GM19238 (cell line): Measurements from ENCODE around the gene CHML.
A peak's percentile ranks its signal among the peaks of the same experiment; 100 is the strongest.

Source experiments
- DNase-seq: peaks from one replicate; pipeline ENCODE4 v3.0.0; 2011; ENCODE audit warnings: low spot score; ENCODE audit not compliant: insufficient read length

The CHML gene

GRCh38 chr1:241622669-241623068 lies 17.5 kb downstream of the CHML start:
- no peak for DNase-seq

- no peak for DNase-seq
Observed at GRCh38 chr1:241617426-241617825, 22.7 kb downstream of the CHML start.

- no peak for DNase-seq
Observed at GRCh38 chr1:241615043-241615974, 24.9 kb downstream of the CHML start.

- no peak for DNase-seq
Observed at GRCh38 chr1:241614572-241614971, 25.6 kb downstream of the CHML start.

GRCh38 chr1:241614144-241614543 lies 26.0 kb downstream of the CHML start:
- no peak for DNase-seq

- no peak for DNase-seq
Observed at GRCh38 chr1:241612533-241613477, 27.4 kb downstream of the CHML start.

GRCh38 chr1:241611736-241612135 lies 28.4 kb downstream of the CHML start:
- no peak for DNase-seq

- peak; percentile 14 for DNase-seq
Observed at GRCh38 chr1:241611063-241611462, 29.1 kb downstream of the CHML start.

DNA sequence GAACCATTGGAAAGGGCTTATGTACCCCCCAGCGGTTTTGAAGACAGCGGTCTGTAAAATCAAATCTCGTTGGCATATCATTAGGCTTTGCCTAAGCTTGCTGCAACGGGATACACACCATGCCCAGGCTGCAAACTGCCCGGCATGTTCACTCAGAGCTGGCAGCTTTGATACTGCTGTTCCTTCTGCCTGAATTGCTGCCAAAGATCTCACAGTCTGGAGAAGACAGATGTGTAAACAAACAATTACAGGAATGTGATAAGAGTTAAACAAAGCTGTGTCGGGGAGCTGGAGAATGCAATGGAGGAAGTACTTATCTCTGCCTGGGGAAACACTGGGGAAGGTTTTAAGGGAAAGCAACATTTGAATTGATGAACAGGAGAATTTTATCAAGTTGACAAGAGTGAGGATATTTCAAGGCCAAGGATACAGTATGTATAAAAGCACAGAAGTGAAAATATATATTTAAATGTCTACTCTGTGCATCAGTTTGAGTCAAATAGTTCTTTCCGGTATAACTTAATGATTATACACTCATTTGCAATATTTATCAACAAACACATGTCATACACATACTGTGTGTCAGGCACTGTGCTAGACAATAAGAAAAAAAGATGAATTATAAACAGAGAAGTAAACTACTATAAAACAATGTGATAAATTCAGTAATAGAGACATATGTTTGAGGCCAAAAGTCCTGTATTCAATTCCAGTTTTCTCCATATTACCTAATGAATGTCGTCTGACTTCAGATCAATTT lies 29.9 kb downstream of the CHML start:
- DNase-seq = no peak

DNA sequence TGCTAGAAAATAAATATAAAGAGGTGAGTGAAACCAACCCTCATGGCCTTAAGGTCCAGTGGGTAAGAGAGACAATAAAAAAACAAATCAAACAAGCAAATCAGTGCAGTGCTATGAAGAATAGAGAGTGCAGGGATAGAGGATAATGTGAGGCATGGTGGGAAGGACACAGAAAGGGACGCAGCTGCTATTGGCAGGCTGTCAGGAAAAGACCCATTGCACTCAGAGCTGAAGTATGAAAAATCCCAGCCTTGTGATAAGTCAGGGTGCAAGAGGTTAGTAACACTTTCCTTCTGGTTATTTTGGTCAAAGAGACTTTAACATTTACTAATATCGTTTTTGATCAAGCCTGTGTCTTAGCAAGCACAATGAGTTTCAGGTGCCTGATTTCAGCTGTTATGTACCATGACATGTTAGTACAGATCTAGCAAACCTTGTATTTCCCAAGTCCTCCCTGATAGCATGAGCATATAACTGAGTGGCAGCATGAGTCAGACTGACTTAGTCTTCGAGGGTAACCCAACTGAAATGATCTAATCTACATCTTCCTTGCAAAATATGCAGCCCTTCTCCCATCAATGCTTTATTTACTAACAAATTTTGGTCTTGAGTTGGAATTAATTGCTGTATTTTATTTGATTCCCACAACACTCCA lies 31.7 kb downstream of the CHML start:
- DNase-seq = no peak

- DNase-seq = no peak
Observed at GRCh38 chr1:241607497-241607896, 32.7 kb downstream of the CHML start.

DNA sequence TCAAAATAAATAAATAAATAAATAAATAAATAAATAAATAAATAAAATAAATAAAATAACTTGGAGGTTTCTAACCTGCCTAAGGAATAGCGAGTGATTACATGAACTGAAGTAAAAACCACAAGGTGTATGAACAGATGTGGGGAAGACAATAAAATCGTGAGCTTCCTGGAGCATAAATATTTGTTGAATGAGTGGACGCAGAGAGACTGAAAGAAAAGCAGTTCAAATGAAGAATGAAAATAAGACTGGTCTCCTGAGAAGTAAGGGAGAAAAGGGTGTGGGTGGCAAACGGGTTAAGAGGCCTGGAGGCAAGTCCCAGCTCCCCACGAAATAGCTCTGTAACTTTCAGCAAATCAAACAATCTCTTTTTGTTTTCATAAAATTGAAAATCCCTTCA lies 33.6 kb downstream of the CHML start:
- DNase-seq = no peak

GRCh38 chr1:241605146-241605805 lies 34.9 kb downstream of the CHML start:
- no peak for DNase-seq

- DNase-seq = no peak
Observed at GRCh38 chr1:241603731-241604245, 36.4 kb downstream of the CHML start.

DNA sequence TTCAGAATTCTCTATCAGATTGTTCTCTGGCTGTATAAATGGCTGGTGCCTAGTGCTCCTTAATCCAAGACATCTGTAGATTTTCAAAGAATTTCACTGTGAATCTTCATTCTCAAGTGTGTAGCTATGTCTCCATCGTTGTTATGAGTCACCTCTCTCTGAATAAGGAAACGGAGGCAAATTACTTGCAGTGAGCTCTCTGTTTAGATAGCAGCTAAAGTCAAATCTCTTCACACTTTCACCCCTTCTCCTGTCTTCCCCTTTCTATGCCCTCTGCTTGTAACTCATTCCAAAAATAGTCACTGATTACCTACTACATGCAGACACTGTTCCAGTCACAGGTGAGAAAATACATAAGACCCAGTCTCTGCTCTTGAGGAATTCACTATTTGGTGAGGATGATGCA lies 39.7 kb downstream of the CHML start:
- DNase-seq = no peak

GRCh38 chr1:241598249-241598648 lies 41.9 kb downstream of the CHML start:
- no peak for DNase-seq

- DNase-seq = no peak
Observed at GRCh38 chr1:241596633-241597032, 43.5 kb downstream of the CHML start.

DNA sequence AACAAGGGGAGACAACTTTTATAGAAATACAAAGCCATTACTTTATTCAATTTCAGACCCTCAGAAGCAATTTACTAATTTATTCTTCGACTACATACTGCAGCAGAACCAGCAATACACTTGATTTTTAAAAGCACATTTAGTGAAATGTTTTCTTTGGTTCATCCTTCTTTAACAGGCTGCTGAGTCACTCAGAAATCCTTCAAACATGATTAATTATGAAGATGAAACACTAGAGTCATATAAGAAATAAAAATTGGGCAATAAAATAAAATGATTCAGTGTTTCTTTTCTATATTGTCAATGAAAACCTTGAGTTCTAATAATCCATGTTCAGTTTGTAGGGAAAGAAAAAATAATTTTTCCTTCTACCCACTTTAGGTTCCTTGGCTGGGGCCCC lies 47.0 kb downstream of the CHML start:
- DNase-seq = no peak

- DNase-seq = no peak
Observed at GRCh38 chr1:241592273-241592958, 47.8 kb downstream of the CHML start.

- no peak for DNase-seq
Observed at GRCh38 chr1:241591736-241592135, 48.4 kb downstream of the CHML start.
